ENCODE measurements around the gene F7.

DNA sequence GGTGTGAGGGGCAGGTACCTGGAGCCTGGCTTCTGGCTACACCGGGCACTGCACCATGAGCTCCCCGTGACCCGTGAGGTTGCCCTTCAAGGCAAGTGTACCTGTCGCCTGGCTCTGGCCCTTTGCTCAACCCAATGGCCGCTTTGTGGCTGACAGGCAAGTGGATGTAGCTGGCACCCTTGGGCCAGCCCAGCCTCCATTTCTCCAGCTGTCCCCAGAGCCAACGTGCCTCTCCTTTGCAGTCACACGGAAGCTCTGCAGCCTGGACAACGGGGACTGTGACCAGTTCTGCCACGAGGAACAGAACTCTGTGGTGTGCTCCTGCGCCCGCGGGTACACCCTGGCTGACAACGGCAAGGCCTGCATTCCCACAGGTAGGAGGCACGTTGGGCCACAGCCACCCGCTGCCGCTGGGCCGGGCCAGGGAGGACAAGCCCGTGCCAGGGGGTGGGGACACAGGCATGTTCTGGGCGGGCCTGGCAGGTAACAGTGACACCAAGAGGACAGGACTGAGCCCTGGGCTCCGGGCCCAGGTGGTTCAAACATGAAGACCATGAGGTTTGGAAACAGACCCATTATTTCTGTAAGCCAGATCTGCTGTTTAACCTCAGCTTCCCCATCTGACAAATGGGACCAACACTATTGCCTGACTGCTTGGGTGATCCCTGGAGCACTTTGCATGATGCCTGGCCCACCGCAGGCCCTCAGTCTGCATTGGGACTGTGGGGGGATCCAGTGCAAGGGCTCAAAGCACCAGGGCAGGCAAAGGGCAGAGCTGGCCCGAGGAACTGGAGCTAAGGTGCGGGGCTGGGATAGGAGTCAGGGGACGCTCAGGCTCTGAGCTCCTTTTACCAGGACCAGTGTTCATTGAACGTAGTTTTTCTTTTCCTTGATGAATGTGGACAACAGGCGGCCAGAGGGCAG lies 35.3 kb downstream of the F7 start:
- TF ChIP-seq, protein P1, sequence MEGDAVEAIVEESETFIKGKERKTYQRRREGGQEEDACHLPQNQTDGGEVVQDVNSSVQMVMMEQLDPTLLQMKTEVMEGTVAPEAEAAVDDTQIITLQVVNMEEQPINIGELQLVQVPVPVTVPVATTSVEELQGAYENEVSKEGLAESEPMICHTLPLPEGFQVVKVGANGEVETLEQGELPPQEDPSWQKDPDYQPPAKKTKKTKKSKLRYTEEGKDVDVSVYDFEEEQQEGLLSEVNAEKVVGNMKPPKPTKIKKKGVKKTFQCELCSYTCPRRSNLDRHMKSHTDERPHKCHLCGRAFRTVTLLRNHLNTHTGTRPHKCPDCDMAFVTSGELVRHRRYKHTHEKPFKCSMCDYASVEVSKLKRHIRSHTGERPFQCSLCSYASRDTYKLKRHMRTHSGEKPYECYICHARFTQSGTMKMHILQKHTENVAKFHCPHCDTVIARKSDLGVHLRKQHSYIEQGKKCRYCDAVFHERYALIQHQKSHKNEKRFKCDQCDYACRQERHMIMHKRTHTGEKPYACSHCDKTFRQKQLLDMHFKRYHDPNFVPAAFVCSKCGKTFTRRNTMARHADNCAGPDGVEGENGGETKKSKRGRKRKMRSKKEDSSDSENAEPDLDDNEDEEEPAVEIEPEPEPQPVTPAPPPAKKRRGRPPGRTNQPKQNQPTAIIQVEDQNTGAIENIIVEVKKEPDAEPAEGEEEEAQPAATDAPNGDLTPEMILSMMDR (conservative IDR thresholded peaks at IDR 0.05 in 1 of 2, IDR thresholded peaks at IDR 0.05 in 1 of 2; ENCODE audit: low read depth in 1 of 2, low read length in 2 of 2): no peak
- no peak for TF ChIP-seq EZH2 (IDR thresholded peaks at IDR 0.05; ENCODE audit: low read length, missing control alignments)

Measured in fibroblast of lung (primary cell).